Esophagus muscularis mucosa (tissue), 4 donors: ENCODE measurements around the gene SURF4. TPM values are rescaled to one million over a fixed set of nuclear protein-coding genes. Genes with fewer than 3 reads are reported as not detected.
A peak's percentile ranks its signal among the peaks of the same experiment; 100 is the strongest.

Experiments used
- DNase-seq: peaks from one replicate; pipeline ENCODE4 v3.0.0-alpha.2; 2017; ENCODE audit errors: extremely low spot score
- H3K27ac ChIP-seq, 4 donors: fragments of 200-600 bp; sonication (generic); replicated peaks in 1 of 4; 1 replicate in 3 of 4; 2 replicates in 1 of 4; pipeline ENCODE4 v1.5.1; 2016 to 2019; ENCODE audit warnings: mild to moderate bottlenecking in 1 of 4
- H3K27me3 ChIP-seq, 4 donors: fragments of 200-600 bp; sonication (generic); one replicate each; pipeline versions ENCODE4 v1.5.1 to v1.6.0; 2016 to 2019
- H3K36me3 ChIP-seq, 4 donors: fragments of 200-600 bp; sonication (generic); one replicate each; pipeline ENCODE4 v1.5.1; 2016 to 2019
- H3K4me1 ChIP-seq, 4 donors: fragments of 200-600 bp; sonication (generic); one replicate each; pipeline ENCODE4 v1.5.1; 2016 to 2019
- H3K4me3 ChIP-seq, 4 donors: fragments of 200-600 bp; sonication (generic); 1 replicate in 2 of 4; 2 replicates in 2 of 4; pipeline ENCODE4 v1.5.1; 2016 to 2019; ENCODE audit warnings: mild to moderate bottlenecking in 4 of 4, moderate library complexity in 1 of 4
- H3K9me3 ChIP-seq, 4 donors: fragments of 200-600 bp; sonication (generic); 1 replicate in 3 of 4; 2 replicates in 1 of 4; pipeline ENCODE4 v1.5.1; 2016 to 2019
- EP300 ChIP-seq: sonication (generic); formaldehyde crosslinking; IDR thresholded peaks from one replicate; pipeline ENCODE4 v1.6.1; 2017; ENCODE audit warnings: antibody characterized with exemption
- POLR2A ChIP-seq: fragments of 450-650 bp; IDR thresholded peaks from one replicate; pipeline ENCODE4 v1.6.1; 2017; ENCODE audit warnings: antibody characterized with exemption, moderate library complexity, mild to moderate bottlenecking, low read depth
- POLR2AphosphoS5 ChIP-seq, 2 donors: sonication (generic); formaldehyde crosslinking; IDR thresholded peaks; one replicate each; pipeline ENCODE4 v1.6.1; 2017; ENCODE audit warnings: antibody characterized with exemption in 2 of 2
- WGBS: methylation state at CpG from one replicate; pipeline ENCODE4 v1.1.5; 2018; 5-methylcytosine and 5-hydroxymethylcytosine counted together
- intact Hi-C: fragments of 100-400 bp; cut with DNase I; formaldehyde crosslinking; loops from one replicate; pipeline ENCODE4 v1.15.1; 2023
- total RNA-seq, 4 donors: library from RNA; depleted of rRNA; stranded (reverse); fragments of >200 nt; gene quantifications; one replicate each; pipeline versions ENCODE4 v1.1.0 to v1.2.1, GENCODE V29; 2016
- TF ChIP-seq, protein P1 (sequence below), 3 experiments: fragments of 200-600 bp in 2 of 3; fragments of 450-650 bp in 1 of 3; sonication (generic) in 2 of 3; IDR thresholded peaks; one replicate each; pipeline ENCODE4 v1.5.1; 2017 to 2019; ENCODE audit warnings: antibody characterized with exemption in 3 of 3, mild to moderate bottlenecking in 2 of 3, moderate library complexity in 1 of 3

Gene SURF4
- total RNA-seq, 4 donors from 2014 or later: 83.9 to 139 (median 127) TPM

DNA sequence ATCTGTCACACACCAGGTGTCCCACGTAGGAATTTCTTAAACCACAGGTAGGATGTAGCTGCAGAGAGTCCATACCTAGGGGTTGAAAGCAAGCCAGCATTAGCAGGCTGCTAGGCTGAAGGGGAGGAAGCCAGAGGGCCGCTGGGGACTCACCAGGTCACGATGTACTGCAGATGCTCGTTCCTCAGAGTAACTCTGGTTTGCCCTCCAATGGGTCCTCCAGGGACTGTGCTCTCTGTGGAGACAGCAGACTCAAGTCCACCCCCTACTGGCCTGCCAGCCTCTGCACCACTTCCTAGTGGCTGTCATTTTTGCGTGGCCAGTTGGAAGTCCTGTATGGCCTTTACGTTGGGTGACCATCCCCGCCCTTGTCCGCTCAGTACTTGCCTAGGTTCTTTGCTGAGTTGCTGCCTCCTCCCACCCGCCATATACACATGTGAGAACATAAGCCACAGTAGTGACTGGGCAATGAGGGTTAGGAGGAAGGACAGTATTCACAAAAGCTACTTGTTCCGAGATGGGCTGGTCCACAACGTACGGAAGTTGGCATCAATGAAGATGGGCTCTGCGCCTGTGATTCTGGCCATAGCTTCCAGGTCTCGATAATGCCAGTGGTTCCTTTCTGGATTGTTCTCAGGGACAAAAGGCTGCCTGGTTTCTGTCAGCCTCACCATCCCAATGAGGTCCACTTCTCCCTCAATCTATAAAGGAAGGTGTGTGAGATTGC is 23.8 kb downstream of the SURF4 start:
- DNase-seq: no peak
- Histone ChIP-seq H3K27ac (no peak overlapping the region), H3K9me3 (no peaks in the 10 kb centered on the region), H3K27me3 (no peaks in the 10 kb centered on the region), H3K4me3 (no peak overlapping the region), H3K4me1 (peaks cover 32 to 54% (median 44%) of the 10 kb centered on the region in 4 donors), H3K36me3 (peaks cover 34 to 57% (median 52%) of the 10 kb centered on the region in 4 donors)
- TF ChIP-seq, protein P1, sequence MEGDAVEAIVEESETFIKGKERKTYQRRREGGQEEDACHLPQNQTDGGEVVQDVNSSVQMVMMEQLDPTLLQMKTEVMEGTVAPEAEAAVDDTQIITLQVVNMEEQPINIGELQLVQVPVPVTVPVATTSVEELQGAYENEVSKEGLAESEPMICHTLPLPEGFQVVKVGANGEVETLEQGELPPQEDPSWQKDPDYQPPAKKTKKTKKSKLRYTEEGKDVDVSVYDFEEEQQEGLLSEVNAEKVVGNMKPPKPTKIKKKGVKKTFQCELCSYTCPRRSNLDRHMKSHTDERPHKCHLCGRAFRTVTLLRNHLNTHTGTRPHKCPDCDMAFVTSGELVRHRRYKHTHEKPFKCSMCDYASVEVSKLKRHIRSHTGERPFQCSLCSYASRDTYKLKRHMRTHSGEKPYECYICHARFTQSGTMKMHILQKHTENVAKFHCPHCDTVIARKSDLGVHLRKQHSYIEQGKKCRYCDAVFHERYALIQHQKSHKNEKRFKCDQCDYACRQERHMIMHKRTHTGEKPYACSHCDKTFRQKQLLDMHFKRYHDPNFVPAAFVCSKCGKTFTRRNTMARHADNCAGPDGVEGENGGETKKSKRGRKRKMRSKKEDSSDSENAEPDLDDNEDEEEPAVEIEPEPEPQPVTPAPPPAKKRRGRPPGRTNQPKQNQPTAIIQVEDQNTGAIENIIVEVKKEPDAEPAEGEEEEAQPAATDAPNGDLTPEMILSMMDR (IDR thresholded peaks at IDR 0.05): peak in 2 of 3 experiments; percentile 13 to 43
- TF ChIP-seq POLR2AphosphoS5 (IDR thresholded peaks at IDR 0.05) (no peak), POLR2A (no peak)
- intact Hi-C loops: no loop called here
- 75% methylated on average over 13 of the region's 14 CpGs for whole genome bisulfite sequencing

DNA sequence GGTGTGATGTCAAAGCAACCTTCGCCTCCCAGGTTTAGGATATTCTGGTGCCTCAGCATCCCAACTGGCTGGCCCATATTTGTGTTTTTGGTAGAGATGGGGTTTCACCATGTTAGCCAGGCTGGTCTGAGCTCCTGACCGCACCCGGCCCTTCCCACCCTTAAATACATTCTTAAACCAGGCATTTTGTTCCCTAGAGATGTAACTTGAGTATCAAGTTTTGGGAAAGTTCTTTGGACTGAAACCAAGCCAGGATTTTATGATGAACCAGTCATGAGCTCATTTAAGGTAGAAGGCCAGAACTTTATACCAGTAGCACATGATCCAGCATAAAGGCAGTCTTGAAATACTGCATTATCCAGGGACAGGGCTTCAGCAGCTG is 24.3 kb downstream of the SURF4 start:
- peaks cover 34 to 54% (median 44%) of the 10 kb centered on the region in 4 donors for H3K4me1 ChIP-seq
- intact Hi-C loops: no loop called here

DNA sequence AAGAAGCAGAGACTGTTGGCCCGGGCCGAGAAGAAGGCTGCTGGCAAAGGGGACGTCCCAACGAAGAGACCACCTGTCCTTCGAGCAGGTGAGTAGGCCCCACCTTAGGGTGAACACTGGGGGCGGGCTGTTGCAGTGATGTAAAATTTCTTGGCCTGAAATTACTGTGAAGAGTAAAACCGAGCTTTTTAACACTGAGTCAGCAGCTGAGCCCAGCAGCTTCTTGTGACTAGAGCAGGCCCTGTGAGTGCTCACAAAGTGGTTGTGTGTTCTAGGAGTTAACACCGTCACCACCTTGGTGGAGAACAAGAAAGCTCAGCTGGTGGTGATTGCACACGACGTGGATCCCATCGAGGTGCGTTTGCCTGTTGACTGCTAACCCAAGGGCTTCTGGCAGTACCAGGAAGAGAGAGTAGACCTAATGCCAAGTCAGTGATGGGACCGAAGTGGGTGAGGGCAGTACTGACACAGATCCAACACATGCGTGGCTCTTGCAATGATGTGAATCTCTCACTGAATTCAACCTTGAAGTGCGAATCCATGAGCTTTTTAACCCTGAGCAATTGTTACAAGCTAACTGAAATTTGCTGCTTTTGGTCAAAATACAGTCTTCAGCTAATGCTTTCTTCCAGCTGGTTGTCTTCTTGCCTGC is 25.8 kb downstream of the SURF4 start:
- intact Hi-C loops: no loop called here
- Histone ChIP-seq H3K27me3 (no peaks in the 10 kb centered on the region), H3K4me3 (no peak overlapping the region), H3K4me1 (peaks cover 32 to 58% (median 49%) of the 10 kb centered on the region in 4 donors), H3K9me3 (no peaks in the 10 kb centered on the region), H3K27ac (peak overlapping the region in 1 of 4 donors; percentile 0), H3K36me3 (peaks cover 38 to 68% (median 64%) of the 10 kb centered on the region in 4 donors)
- WGBS: 82% methylated on average over 15 of the region's 15 CpGs
- no peak for TF ChIP-seq POLR2AphosphoS5 (IDR thresholded peaks at IDR 0.05)
- no peak for TF ChIP-seq POLR2A
- TF ChIP-seq, protein P1 (IDR thresholded peaks at IDR 0.05): no peak
- DNase-seq: no peak

More for the DNA sequence above, 24.3 kb downstream of the SURF4 start:
- Histone ChIP-seq H3K4me3 (no peak overlapping the region), H3K36me3 (peaks cover 34 to 57% (median 52%) of the 10 kb centered on the region in 4 donors), H3K27me3 (no peaks in the 10 kb centered on the region), H3K9me3 (no peaks in the 10 kb centered on the region), H3K27ac (no peak overlapping the region)
- TF ChIP-seq EP300 (no peak), POLR2A (no peak)
- 86% methylated on average over 3 of the region's 3 CpGs for WGBS
- DNase-seq: no peak

DNA sequence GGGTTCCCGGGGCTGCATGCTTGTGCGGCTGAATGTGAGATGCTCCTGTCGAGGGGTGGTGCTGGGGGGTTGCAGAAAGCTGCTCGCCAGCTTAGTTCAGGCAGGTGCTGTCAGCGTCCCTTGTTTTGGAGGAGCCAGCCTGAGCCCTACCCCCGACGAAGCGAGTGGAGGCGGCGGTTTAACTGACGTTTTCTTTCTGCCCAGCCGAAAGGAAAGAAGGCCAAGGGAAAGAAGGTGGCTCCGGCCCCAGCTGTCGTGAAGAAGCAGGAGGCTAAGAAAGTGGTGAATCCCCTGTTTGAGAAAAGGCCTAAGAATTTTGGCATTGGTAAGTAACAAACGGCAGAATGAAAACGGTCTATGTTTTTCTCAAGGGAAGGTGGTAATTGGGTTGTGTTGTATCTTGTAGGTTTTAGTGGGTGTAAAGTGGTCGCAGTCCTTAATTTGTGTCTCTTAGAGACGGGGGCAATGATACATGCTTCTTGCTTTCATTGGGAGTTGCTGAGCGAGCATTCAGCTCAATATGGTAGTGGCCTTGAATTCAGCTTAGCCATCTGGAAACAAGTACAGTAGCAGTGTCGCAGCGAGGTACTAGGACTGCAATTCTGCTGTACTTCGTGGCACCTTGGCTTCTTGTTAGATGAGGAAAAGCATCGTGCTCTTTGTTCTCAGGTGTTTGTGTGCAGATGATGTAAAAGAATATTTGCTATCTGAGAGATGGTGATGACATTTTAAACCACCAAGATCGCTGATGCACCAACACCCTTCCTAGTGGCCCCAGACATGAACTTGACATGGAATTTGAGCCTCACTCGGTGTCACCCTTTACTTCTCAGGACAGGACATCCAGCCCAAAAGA is 26.9 kb downstream of the SURF4 start:
- Histone ChIP-seq H3K4me1 (peaks cover 25 to 47% (median 41%) of the 10 kb centered on the region in 4 donors), H3K27me3 (no peaks in the 10 kb centered on the region), H3K36me3 (peaks cover 41 to 73% (median 72%) of the 10 kb centered on the region in 4 donors), H3K4me3 (peak overlapping the region; percentile 93 to 99 (median 96)), H3K9me3 (no peaks in the 10 kb centered on the region), H3K27ac (peak overlapping the region; percentile 90 to 96 (median 94))
- TF ChIP-seq EP300: no peak
- TF ChIP-seq, protein P1 (IDR thresholded peaks at IDR 0.05): no peak
- no peak for TF ChIP-seq POLR2AphosphoS5 (IDR thresholded peaks at IDR 0.05)
- TF ChIP-seq POLR2A: no peak
- DNase-seq: no peak
- 26% methylated on average over 17 of the region's 25 CpGs for WGBS
- intact Hi-C loops: no loop called here
